H1 (cell line): ENCODE measurements around the gene MTR. TPM values are rescaled to one million over a fixed set of nuclear protein-coding genes. Genes with fewer than 3 reads are reported as not detected.

Experiments used
- CTCF ChIA-PET: fragments of 300-600 bp; sonication (Branson Sonifier 250); formaldehyde crosslinking; loops from one replicate; lab custom pipeline; 2021; ENCODE audit not compliant: partially characterized antibody; lab: Charles Lee
- POLR2A ChIA-PET: fragments of 300-600 bp; sonication (Branson Sonifier 250); formaldehyde crosslinking; loops from one replicate; lab custom pipeline; 2021; ENCODE audit warnings: inconsistent platforms; ENCODE audit not compliant: partially characterized antibody; lab: Charles Lee
- DNase-seq, 2 experiments: peaks; one replicate each; pipeline versions ENCODE4 v3.0.0 to v3.0.0-alpha.2; 2010 to 2022; ENCODE audit warnings: low spot score in 2 of 2, low read depth in 1 of 2, mixed read lengths in 1 of 2
- FAIRE-seq: peaks from 2 replicates; lab custom pipeline; 2011; peaks lifted over from hg19 to GRCh38; lab: Jason Lieb, UNC
- H2AFZ ChIP-seq: 2 replicates; pipeline ENCODE4 v1.8.1; 2012; ENCODE audit warnings: low read length, inconsistent platforms
- H2AK5ac ChIP-seq: 2 replicates; pipeline ENCODE4 v1.6.1; 2013; ENCODE audit warnings: low read depth, low read length
- H2BK120ac ChIP-seq: replicated peaks from 2 replicates; pipeline ENCODE3; 2013; ENCODE audit warnings: low read depth, low read length, inconsistent platforms
- H2BK12ac ChIP-seq: 2 replicates; pipeline ENCODE4 v1.6.1; 2013; ENCODE audit warnings: low read depth, low read length
- H2BK15ac ChIP-seq: 2 replicates; pipeline ENCODE4 v1.6.1; 2013; ENCODE audit warnings: low read length
- H2BK20ac ChIP-seq: 2 replicates; pipeline ENCODE4 v1.6.1; 2013; ENCODE audit warnings: low read length
- H2BK5ac ChIP-seq: 2 replicates; pipeline ENCODE4 v1.6.1; 2013; ENCODE audit warnings: low read depth, low read length
- H3K14ac ChIP-seq: 2 replicates; pipeline ENCODE4 v1.6.1; 2013; ENCODE audit warnings: inconsistent platforms; ENCODE audit not compliant: insufficient read length
- H3K18ac ChIP-seq: 2 replicates; pipeline ENCODE4 v1.6.1; 2013; ENCODE audit warnings: low read length; ENCODE audit errors: extremely low read depth
- H3K23ac ChIP-seq: 2 replicates; pipeline ENCODE4 v1.6.1; 2013; ENCODE audit warnings: inconsistent platforms; ENCODE audit not compliant: insufficient read length
- H3K23me2 ChIP-seq: 2 replicates; pipeline ENCODE4 v1.6.1; 2013; ENCODE audit warnings: low read depth, low read length
- H3K27ac ChIP-seq: 2 replicates; pipeline ENCODE4 v1.6.1; 2011; ENCODE audit warnings: low read depth, low read length, inconsistent platforms
- H3K27me3 ChIP-seq, 4 experiments: replicated peaks in 1 of 4; 1 replicate in 1 of 4; 2 replicates in 3 of 4; pipeline versions ENCODE4 v1.6.1 to v1.8.1; 2011 to 2013; ENCODE audit warnings: low read length in 3 of 4, mild to moderate bottlenecking in 3 of 4, inconsistent platforms in 2 of 4, mixed read lengths in 2 of 4, moderate library complexity in 1 of 4; ENCODE audit not compliant: control insufficient read depth in 3 of 4, insufficient read depth in 3 of 4; ENCODE audit errors: extremely low read depth in 1 of 4
- H3K36me3 ChIP-seq, 4 experiments: 2 replicates each; pipeline versions ENCODE4 v1.6.1 to v1.8.1; 2011 to 2013; ENCODE audit warnings: mild to moderate bottlenecking in 4 of 4, low read length in 3 of 4, moderate library complexity in 2 of 4, control low read depth in 1 of 4, inconsistent platforms in 1 of 4; ENCODE audit not compliant: insufficient read depth in 4 of 4, control insufficient read depth in 2 of 4
- H3K4ac ChIP-seq: replicated peaks from 2 replicates; pipeline ENCODE3; 2013; ENCODE audit warnings: low read length, low read depth, mixed read lengths, inconsistent platforms; ENCODE audit not compliant: insufficient read length
- H3K4me1 ChIP-seq, 4 experiments: replicated peaks in 1 of 4; 1 replicate in 1 of 4; 2 replicates in 3 of 4; pipeline versions ENCODE4 v1.6.1 to v1.8.1; 2011 to 2013; ENCODE audit warnings: low read length in 3 of 4, inconsistent platforms in 2 of 4, mixed read lengths in 1 of 4; ENCODE audit not compliant: insufficient read depth in 4 of 4, control insufficient read depth in 3 of 4
- H3K4me2 ChIP-seq, 2 experiments: 2 replicates each; pipeline versions ENCODE4 v1.6.1 to v1.8.1; 2011 to 2013; ENCODE audit warnings: low read depth in 2 of 2, low read length in 2 of 2, control low read depth in 1 of 2, inconsistent platforms in 1 of 2, mild to moderate bottlenecking in 1 of 2; ENCODE audit not compliant: insufficient read depth in 1 of 2
- H3K4me3 ChIP-seq, 4 experiments: fragments of 200-600, 300-600 bp in 1 of 4; sonication (generic), shearing (Covaris generic), sonication (Bioruptor Twin) in 1 of 4; 2 replicates each; pipeline versions ENCODE4 v1.5.1 to v1.8.1; 2011 to 2016; ENCODE audit warnings: low read length in 4 of 4, low read depth in 3 of 4, control low read depth in 2 of 4, inconsistent platforms in 2 of 4, mild to moderate bottlenecking in 2 of 4, mixed read lengths in 1 of 4, moderate library complexity in 1 of 4; ENCODE audit not compliant: insufficient read depth in 2 of 4; ENCODE audit errors: extremely low read depth in 1 of 4
- H3K56ac ChIP-seq: replicated peaks from 2 replicates; pipeline ENCODE3; 2013; ENCODE audit warnings: low read depth, mild to moderate bottlenecking, mixed read lengths, low read length, inconsistent platforms; ENCODE audit not compliant: insufficient read length
- H3K79me1 ChIP-seq: 2 replicates; pipeline ENCODE4 v1.6.1; 2013; ENCODE audit warnings: low read depth, low read length, control low read depth
- H3K79me2 ChIP-seq, 2 experiments: 2 replicates each; pipeline versions ENCODE4 v1.6.1 to v1.8.1; 2012 to 2013; ENCODE audit warnings: low read length in 2 of 2, mild to moderate bottlenecking in 2 of 2, inconsistent platforms in 1 of 2; ENCODE audit not compliant: insufficient read depth in 2 of 2, control insufficient read depth in 1 of 2
- H3K9ac ChIP-seq, 4 experiments: replicated peaks in 1 of 4; 1 replicate in 1 of 4; 2 replicates in 3 of 4; pipeline versions ENCODE4 v1.6.1 to v1.8.1; 2011 to 2013; ENCODE audit warnings: low read depth in 3 of 4, low read length in 3 of 4, control low read depth in 2 of 4, mild to moderate bottlenecking in 2 of 4, moderate library complexity in 2 of 4, inconsistent platforms in 1 of 4; ENCODE audit errors: extremely low read depth in 1 of 4
- H3K9me3 ChIP-seq, 2 experiments: 2 replicates each; pipeline versions ENCODE4 v1.6.1 to v1.8.1; 2012 to 2013; ENCODE audit warnings: mild to moderate bottlenecking in 2 of 2, moderate library complexity in 2 of 2, control low read depth in 1 of 2, inconsistent platforms in 1 of 2, low read depth in 1 of 2, low read length in 1 of 2, mixed read lengths in 1 of 2; ENCODE audit not compliant: insufficient read depth in 2 of 2
- H4K20me1 ChIP-seq, 2 experiments: replicated peaks in 1 of 2; 2 replicates each; pipeline versions ENCODE3 to v1.8.1; 2011 to 2013; ENCODE audit warnings: inconsistent platforms in 2 of 2, low read length in 2 of 2, mild to moderate bottlenecking in 1 of 2; ENCODE audit not compliant: insufficient read depth in 2 of 2, control insufficient read depth in 1 of 2
- H4K5ac ChIP-seq: 2 replicates; pipeline ENCODE4 v1.6.1; 2013; ENCODE audit warnings: low read length, low read depth, mixed read lengths, inconsistent platforms; ENCODE audit not compliant: insufficient read length
- H4K8ac ChIP-seq: 2 replicates; pipeline ENCODE4 v1.8.0; 2013; ENCODE audit warnings: mild to moderate bottlenecking, moderate library complexity, low read length, inconsistent platforms; ENCODE audit not compliant: insufficient read depth; ENCODE audit errors: extremely low read depth
- H4K91ac ChIP-seq: replicated peaks from 2 replicates; pipeline ENCODE3; 2013; ENCODE audit warnings: low read length, mixed read lengths, inconsistent platforms; ENCODE audit not compliant: insufficient read length
- BRCA1 ChIP-seq: IDR thresholded peaks from 2 replicates; pipeline ENCODE4 v1.6.1; 2012; ENCODE audit warnings: low read depth, low read length, improper control_type of control experiment
- GABPA ChIP-seq: IDR thresholded peaks from 2 replicates; pipeline ENCODE4 v1.6.1; 2011; ENCODE audit warnings: mild to moderate bottlenecking, low read length, moderate library complexity, borderline replicate concordance; ENCODE audit not compliant: insufficient read depth
- JUN ChIP-seq: IDR thresholded peaks from 2 replicates; pipeline ENCODE4 v1.6.1; 2011; ENCODE audit warnings: low read depth, mild to moderate bottlenecking, improper control_type of control experiment, low read length
- RBBP5 ChIP-seq: IDR thresholded peaks from 2 replicates; pipeline ENCODE4 v1.7.1; 2012; ENCODE audit warnings: low read depth, mild to moderate bottlenecking, inconsistent platforms, low read length, moderate library complexity, borderline replicate concordance
- WGBS, 2 experiments: shearing (Covaris generic) in 1 of 2; methylation state at CpG; one replicate each; pipeline versions ENCODE4 v1.1.6 to v1.1.7; 2013 to 2015; ENCODE audit warnings: low lambda C conversion rate in 2 of 2, mixed read lengths in 2 of 2, inconsistent platforms in 1 of 2, low coverage in 1 of 2, missing lambda C conversion rate in 1 of 2; ENCODE audit not compliant: insufficient replicate concordance in 2 of 2, insufficient coverage in 1 of 2, insufficient read length in 1 of 2; ENCODE audit errors: extremely low coverage in 1 of 2, missing lambda C conversion rate in 1 of 2; 5-methylcytosine and 5-hydroxymethylcytosine counted together
- polyA plus RNA-seq, 7 experiments: library from polyadenylated mRNA; depleted of rRNA in 3 of 7; stranded (reverse) in 5 of 7; unstranded in 2 of 7; fragments of >200 nt in 5 of 7; fragments of 200-250 nt in 2 of 7; gene quantifications; 1 replicate in 5 of 7; 2 replicates in 1 of 7; 4 replicates in 1 of 7; pipeline versions ENCODE4 v1.2.1 to v1.2.3, GENCODE V29; 2011 to 2013; ENCODE audit warnings: missing spikeins in 2 of 7, mixed read lengths in 2 of 7
- total RNA-seq: library from RNA; stranded (reverse); fragmentation: NEBNext Ultra II Directional; extraction: Animal tissue kit (Norgen Biotek cat#: 25700); gene quantifications from 2 replicates; pipeline ENCODE4 v1.2.1, GENCODE V29; 2021

The MTR gene
- total and polyA plus RNA-seq, 2 of the 8 experiments (the other 6 are each of a cell fraction or from before 2014, with no cell fraction given) = 4.8 to 27.4 TPM

- FAIRE-seq (no peak), DNase-seq (no peak)
- 95% methylated on average over 5 of the region's 5 CpGs; no CpG with 5 or more reads in 1 of the 2 experiments for WGBS, 2 experiments
- Histone ChIP-seq H2BK20ac (no peak overlapping the region), H3K56ac (no peak overlapping the region), H3K23me2 (no peaks in the 10 kb centered on the region), H3K14ac (no peak overlapping the region), H4K5ac (no peak overlapping the region), H3K79me2 (no peaks in the 10 kb centered on the region), H2BK15ac (no peak overlapping the region), H2AFZ (no peak overlapping the region), H3K4me2 (no peak overlapping the region), H3K23ac (no peak overlapping the region), H2BK120ac (no peak overlapping the region), H3K27me3 (no peaks in the 10 kb centered on the region), H3K4me1 (no peaks in the 10 kb centered on the region), H4K20me1 (no peaks in the 10 kb centered on the region), H3K4ac (no peak overlapping the region), H3K9me3 (peaks cover 4 to 12% of the 10 kb centered on the region in 2 experiments; a peak in 3 of 4 replicates), H3K9ac (no peak overlapping the region), H3K36me3 (no peaks in the 10 kb centered on the region), H2AK5ac (no peak overlapping the region), H3K27ac (no peak overlapping the region), H3K4me3 (no peak overlapping the region), H2BK5ac (no peak overlapping the region), H4K8ac (no peak overlapping the region), H4K91ac (no peak overlapping the region), H3K79me1 (no peaks in the 10 kb centered on the region), H3K18ac (no peak overlapping the region), H2BK12ac (no peak overlapping the region)
- ChIA-PET POLR2A (no interaction called here), CTCF (no interaction called here)
- TF ChIP-seq BRCA1 = no peak
- no peak for TF ChIP-seq RBBP5
- TF ChIP-seq JUN = no peak
- TF ChIP-seq GABPA = no peak
Measured at GRCh38 chr1:236916131-236916800, 121.2 kb downstream of the MTR start.
